ENCODE data around the gene CELA3A.
A peak's percentile ranks its signal among the peaks of the same experiment; 100 is the strongest.
"Not testable (repeated sequence)": the region's sequence is repeated elsewhere in the genome, so short reads cannot be mapped to it uniquely, and the experiment has no call there.

The CELA3A gene

DNA sequence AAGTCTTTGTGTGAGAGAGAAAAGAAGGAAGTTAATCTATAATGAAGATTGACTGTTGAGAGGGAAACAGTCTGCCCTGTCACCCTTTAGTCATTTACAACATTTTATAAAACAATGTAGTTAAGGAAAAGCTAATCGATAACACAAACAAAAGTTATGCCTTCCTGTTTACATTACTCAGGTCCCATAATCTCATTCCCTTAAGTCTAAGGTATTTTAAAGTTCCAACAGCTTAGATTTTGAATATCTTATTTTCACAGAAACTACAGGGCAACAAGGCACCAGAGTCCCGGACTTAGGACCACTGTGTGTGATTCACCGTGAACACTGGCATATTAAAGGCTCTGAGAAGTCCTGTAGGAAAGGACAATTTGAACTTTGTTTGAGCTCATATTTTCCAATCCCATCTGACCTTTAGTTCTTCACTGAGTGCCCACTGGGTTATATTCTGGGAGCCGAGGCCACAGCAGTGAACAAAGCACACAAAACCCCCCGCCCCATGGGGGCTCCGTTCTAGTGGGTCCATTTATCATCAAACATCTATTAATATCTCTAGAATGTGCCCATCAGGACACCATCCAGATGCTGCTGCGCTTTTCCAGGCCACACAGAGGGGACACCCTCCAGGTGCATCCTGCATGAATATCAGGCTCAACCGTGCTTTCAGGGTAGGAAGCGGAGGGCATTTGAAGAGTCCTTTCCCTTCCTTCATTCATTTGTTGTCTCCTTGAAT is 3.4 kb upstream of the CELA3A start:
- not testable (repeated sequence) for H3K4me3 Mint-ChIP-seq; H3K36me3 Mint-ChIP-seq (ENCODE audit: low read depth); H3K27ac Mint-ChIP-seq; H3K9me3 Mint-ChIP-seq; H3K27me3 Mint-ChIP-seq (ENCODE audit: low read depth); H3K4me1 Mint-ChIP-seq (ENCODE audit: low read depth)

DNA sequence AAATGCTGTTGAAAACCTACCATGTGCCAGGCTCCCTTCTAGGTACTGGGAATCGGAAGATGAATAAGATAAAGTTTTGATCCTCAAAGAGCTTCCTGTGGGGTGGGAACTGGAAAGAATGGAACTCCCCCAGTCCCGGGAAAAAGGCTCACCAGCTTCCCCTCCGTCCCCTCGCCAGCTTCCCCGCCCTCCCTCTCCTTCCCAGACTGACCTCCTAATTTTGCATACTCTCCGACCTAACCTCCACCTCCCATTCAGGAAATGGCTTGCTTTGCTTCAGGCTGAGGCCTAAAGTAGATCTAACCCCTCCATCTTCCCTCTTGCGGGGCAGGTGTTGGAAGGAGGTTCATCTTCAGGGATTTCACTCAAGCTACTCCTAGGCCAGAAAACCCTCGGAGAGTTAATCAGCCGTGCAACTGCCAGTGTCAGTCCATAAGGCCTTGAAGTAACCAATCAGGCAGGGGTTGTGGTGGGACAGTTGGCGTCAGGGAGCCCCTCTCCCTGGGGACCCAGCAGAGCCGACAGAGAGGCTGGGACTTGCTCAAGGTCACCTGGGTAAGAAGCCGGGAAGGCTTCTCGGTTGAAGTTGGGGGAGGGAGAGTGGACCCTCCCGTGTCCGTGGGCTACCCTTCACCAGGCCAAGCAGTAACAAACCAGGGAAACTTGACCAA is 2.7 kb upstream of the CELA3A start:
- not testable (repeated sequence) for H3K27ac Mint-ChIP-seq; H3K36me3 Mint-ChIP-seq (ENCODE audit: low read depth); H3K4me1 Mint-ChIP-seq (ENCODE audit: low read depth); H3K27me3 Mint-ChIP-seq (ENCODE audit: low read depth); H3K4me3 Mint-ChIP-seq; H3K9me3 Mint-ChIP-seq

DNA sequence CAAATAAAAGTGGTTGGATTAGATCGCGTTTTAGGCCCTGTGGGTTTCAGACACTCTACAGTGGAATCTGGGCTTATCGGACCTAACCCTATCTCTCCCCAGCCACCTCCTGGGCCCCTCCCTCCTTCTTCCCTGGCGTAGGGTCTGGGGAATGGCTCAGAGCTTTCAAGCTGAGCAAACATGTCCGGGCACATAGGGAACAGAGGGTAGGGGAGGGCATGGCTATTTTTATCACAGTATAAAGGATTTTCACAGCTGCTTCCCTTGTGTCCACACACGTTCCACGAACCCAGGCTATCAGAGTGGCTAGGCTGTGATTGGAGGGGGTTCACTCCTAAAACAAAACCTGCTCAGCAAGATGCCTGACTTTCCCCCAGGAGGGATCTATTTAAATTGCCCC is 1.8 kb upstream of the CELA3A start:
- H3K9me3 Mint-ChIP-seq; H3K36me3 Mint-ChIP-seq (ENCODE audit: low read depth); H3K27me3 Mint-ChIP-seq (ENCODE audit: low read depth); H3K4me1 Mint-ChIP-seq (ENCODE audit: low read depth); H3K4me3 Mint-ChIP-seq; H3K27ac Mint-ChIP-seq: not testable (repeated sequence)

DNA sequence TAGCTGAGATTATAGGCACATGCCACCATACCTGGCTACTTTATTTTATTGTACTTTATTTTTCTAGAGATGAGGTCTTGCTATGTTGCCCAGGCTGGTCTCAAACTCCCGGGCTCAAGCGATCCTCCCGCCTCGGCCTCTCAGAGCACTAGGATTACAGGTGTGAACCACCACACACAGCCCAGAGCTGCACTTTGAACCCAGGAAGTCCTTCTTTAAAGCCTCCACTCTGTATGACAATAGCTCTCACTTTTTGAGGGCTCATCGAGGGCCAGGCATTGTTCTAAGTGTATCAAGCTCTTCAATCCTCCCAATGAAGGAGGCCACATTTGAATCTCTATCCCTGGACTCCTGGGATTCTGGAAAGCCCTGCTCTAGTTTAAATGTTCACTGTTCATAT is 1.0 kb downstream of the CELA3A start:
- H3K36me3 Mint-ChIP-seq (ENCODE audit: low read depth); H3K4me3 Mint-ChIP-seq; H3K27ac Mint-ChIP-seq; H3K4me1 Mint-ChIP-seq (ENCODE audit: low read depth); H3K27me3 Mint-ChIP-seq (ENCODE audit: low read depth); H3K9me3 Mint-ChIP-seq: not testable (repeated sequence)

DNA sequence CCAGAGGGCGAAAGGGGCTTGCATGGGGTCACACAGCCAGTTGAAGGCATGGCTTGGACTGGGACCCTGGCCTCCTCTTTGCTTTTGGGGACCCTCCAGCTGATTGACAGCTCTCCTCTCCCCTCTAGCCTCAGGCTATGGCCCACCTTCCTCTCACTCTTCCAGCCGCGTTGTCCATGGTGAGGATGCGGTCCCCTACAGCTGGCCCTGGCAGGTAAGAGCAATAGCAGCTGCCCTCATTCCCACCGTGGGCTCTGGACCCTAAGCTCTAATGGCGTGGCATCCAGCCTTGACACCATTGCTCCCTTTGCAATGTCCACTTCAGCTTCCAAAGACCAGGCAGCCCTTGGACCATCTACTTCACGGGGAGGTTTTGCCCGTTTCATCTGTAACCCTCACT is 1.4 kb downstream of the CELA3A start:
- not testable (repeated sequence) for H3K27ac Mint-ChIP-seq; H3K27me3 Mint-ChIP-seq (ENCODE audit: low read depth); H3K9me3 Mint-ChIP-seq; H3K4me1 Mint-ChIP-seq (ENCODE audit: low read depth); H3K36me3 Mint-ChIP-seq (ENCODE audit: low read depth); H3K4me3 Mint-ChIP-seq

DNA sequence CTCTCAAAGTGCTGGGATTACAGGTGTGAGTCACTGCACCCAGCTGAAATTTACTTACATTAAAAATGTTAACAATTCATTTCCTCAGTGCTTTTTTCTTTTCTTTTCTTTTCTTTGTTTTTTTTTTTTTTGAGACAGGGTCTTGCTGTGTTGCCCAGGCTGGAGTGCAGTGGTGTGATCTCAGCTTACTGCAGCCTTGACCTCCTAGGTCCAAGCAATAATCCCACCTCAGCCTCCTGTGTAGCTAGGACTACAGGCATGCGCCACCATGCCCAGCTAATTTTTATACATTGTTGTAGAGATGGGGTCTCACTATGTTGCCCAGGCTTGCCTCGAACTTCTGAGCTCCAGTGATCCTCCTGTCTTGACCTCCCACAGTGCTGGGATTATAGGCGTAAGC is 2.5 kb downstream of the CELA3A start:
- H3K4me1 Mint-ChIP-seq (ENCODE audit: low read depth); H3K27ac Mint-ChIP-seq; H3K27me3 Mint-ChIP-seq (ENCODE audit: low read depth); H3K9me3 Mint-ChIP-seq; H3K36me3 Mint-ChIP-seq (ENCODE audit: low read depth); H3K4me3 Mint-ChIP-seq: not testable (repeated sequence)

DNA sequence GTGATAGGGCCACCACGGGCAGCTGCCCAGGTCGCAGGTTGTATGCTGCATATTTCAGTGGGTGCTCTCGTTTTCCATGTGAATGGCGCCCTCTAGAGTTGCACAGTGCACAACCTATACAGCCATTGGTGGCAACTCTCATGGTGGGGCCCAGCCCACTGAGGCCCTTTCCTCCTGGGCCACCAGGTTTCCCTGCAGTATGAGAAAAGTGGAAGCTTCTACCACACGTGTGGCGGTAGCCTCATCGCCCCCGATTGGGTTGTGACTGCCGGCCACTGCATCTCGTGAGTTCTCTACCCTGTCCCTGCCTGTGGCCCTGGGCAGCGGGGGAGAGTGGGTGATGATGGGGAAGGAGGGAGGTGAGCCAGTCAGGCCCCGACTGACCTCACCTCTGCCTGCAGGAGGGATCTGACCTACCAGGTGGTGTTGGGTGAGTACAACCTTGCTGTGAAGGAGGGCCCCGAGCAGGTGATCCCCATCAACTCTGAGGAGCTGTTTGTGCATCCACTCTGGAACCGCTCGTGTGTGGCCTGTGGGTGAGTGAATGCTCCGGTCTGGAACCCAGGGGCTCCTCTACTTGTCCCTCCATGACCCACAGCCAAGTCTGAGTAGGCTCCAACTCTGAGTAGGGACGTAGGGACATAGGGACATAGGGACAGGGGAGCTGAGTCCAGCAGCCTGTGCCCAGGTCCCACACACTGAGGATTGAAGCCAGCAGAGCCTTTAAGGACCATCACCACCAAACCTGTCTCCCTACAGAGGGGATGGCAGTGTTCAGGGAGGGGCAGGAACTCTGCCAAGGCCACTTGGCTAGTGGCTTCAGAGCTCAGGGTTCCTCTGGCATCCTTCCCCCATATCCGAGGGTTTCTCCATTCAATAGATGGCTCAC is 4.0 kb downstream of the CELA3A start:
- not testable (repeated sequence) for H3K4me1 Mint-ChIP-seq (ENCODE audit: low read depth); H3K27ac Mint-ChIP-seq; H3K36me3 Mint-ChIP-seq (ENCODE audit: low read depth); H3K27me3 Mint-ChIP-seq (ENCODE audit: low read depth); H3K9me3 Mint-ChIP-seq; H3K4me3 Mint-ChIP-seq

DNA sequence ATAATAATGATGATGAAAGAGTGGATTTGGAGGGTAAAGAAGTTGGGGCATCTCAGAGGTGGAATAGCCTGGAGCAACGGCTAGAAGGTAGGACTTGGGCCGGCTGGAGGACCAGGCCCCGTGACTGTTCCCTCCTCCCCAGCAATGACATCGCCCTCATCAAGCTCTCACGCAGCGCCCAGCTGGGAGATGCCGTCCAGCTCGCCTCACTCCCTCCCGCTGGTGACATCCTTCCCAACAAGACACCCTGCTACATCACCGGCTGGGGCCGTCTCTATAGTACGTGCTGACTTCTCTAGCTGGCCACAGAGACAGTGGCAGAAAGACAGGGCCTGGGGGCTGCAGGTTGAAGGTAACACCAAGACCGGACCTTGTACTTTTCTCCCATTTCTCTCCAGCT is 5.3 kb downstream of the CELA3A start:
- not testable (repeated sequence) for H3K36me3 Mint-ChIP-seq (ENCODE audit: low read depth); H3K27me3 Mint-ChIP-seq (ENCODE audit: low read depth); H3K4me3 Mint-ChIP-seq; H3K9me3 Mint-ChIP-seq; H3K27ac Mint-ChIP-seq; H3K4me1 Mint-ChIP-seq (ENCODE audit: low read depth)

DNA sequence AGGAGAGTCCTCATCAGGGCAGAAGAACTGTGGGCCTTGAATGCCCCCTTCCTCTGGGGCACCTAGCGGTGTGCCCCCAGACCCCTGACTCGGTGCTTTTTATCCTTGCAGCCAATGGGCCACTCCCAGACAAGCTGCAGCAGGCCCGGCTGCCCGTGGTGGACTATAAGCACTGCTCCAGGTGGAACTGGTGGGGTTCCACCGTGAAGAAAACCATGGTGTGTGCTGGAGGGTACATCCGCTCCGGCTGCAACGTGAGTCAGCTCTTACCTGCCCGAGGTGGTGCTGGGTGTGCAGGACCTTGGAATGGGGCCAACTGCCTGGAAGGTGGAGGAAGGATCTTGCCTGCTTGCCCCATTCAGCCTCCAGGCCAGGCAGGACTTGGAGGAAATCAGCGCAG is 5.8 kb downstream of the CELA3A start:
- not testable (repeated sequence) for H3K27me3 Mint-ChIP-seq (ENCODE audit: low read depth); H3K36me3 Mint-ChIP-seq (ENCODE audit: low read depth); H3K9me3 Mint-ChIP-seq; H3K4me3 Mint-ChIP-seq; H3K4me1 Mint-ChIP-seq (ENCODE audit: low read depth); H3K27ac Mint-ChIP-seq

DNA sequence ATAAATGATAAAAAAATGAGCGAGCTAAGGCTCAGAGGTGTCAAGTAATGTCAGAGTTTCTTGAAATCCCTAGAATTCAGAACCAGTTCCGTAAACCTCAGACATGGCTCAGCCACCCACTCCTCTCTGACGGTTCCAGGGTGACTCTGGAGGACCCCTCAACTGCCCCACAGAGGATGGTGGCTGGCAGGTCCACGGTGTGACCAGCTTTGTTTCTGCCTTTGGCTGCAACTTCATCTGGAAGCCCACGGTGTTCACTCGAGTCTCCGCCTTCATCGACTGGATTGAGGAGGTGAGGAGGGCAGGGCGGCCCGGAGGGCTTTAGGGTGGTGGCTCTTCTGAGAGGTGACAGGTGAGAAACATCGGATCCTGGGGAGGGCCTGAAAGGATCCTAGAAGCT is 8.1 kb downstream of the CELA3A start:
- not testable (repeated sequence) for H3K27me3 Mint-ChIP-seq (ENCODE audit: low read depth); H3K9me3 Mint-ChIP-seq; H3K36me3 Mint-ChIP-seq (ENCODE audit: low read depth); H3K27ac Mint-ChIP-seq; H3K4me1 Mint-ChIP-seq (ENCODE audit: low read depth); H3K4me3 Mint-ChIP-seq

DNA sequence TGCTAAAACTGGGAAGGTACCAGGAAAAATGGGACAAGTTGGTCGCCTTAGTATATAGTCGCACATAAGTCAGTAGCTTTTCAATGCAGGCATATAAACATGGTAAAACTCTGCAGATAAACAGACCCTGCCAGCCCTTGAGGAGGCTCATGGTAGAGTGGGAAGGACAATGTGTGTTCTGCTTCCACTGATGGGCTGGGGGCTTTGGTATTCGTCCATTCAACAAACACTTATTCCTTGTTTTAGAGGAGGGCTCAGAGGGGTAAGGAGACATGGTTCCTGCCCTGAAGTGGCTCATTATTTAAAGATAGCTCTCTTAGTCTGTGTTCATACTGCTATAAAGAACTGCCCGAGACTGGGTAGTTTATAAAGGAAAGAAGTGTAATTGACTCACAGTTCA is 11.3 kb downstream of the CELA3A start:
- not testable (repeated sequence) for H3K4me3 Mint-ChIP-seq; H3K9me3 Mint-ChIP-seq; H3K36me3 Mint-ChIP-seq (ENCODE audit: low read depth); H3K4me1 Mint-ChIP-seq (ENCODE audit: low read depth); H3K27me3 Mint-ChIP-seq (ENCODE audit: low read depth); H3K27ac Mint-ChIP-seq

DNA sequence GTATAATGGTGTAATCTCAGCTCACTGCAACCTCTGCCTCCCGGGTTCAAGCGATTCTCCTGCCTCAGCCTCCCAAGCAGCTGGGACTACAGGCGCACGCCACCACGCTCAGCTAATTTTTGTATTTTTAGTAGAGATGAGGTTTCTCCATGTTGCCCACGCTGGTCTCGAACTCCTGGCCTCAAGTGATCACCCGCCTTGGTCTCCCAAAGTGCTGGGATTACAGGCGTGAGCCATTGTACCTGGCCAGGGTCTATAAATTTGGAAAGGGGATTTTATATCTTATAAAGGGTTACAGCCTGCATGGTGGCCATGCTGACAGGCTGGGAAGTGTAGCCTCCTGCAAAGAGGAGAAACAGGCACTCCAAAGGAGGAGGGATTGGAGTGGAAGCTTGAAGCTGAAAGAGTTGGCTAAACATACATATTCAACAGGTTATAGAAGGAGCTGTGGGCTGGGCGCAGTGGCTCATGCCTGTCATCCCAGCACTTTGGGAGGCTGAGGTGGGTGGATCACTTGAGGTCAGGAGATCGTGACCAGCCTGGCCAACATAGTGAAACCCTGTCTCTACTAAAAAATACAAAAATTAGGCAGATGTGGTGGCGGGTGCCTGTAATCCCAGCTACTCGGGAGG is 13.2 kb downstream of the CELA3A start:
- H3K9me3 Mint-ChIP-seq; H3K4me3 Mint-ChIP-seq; H3K27ac Mint-ChIP-seq; H3K36me3 Mint-ChIP-seq (ENCODE audit: low read depth); H3K27me3 Mint-ChIP-seq (ENCODE audit: low read depth): not testable (repeated sequence)
- peaks cover 14% of the 10 kb centered on the region for H3K4me1 Mint-ChIP-seq (ENCODE audit: low read depth)

DNA sequence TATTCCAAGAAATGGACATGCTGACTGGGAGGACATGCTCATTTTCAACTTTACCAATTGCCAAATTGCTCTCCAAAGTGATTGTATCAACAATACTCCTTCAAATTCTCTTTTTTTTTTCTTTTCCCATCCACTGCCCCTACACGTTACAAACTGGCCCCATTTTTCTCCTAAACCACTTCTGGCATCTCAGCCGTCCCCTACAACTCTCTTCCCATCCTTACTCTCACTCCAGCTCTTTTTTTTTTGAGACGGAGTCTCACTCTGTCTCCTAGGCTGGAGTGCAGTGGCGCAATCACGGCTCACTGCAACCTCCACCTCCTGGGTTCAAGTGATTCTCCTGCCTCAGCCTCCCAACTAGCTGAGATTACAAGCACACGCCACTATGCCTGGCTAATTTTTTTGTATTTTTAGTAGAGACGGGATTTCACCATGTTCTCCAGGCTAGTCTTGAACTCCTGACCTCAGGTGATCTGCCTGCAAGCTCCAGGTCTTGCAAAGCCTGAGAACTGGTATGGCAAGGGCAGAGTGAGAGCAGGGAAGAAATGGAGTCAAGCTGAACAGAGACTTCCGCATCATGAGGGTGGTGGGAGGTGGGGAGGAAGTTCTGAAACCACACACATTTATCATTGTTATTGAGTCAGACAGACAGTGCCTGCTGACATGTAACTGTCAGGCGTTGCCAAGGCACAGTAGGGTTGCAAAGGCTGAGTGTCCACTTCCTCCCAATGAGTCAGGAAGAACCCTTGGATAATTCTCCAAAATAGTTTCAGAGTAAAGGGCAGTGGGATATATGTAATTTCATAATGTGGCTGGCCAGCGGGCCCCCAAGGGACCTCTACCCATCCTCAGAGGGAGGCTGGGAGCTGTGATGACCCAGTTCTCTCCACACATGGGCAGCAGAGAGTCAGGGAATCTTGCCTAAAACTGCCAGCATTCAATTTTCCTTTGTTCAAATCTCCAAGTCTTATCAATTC is 17.4 kb downstream of the CELA3A start:
- Mint-ChIP-seq H3K9me3 (no peaks in the 10 kb centered on the region), H3K4me3 (peak overlapping the region; percentile 52), H3K36me3 (ENCODE audit: low read depth) (no peaks in the 10 kb centered on the region), H3K27me3 (ENCODE audit: low read depth) (no peaks in the 10 kb centered on the region), H3K4me1 (ENCODE audit: low read depth) (peaks cover 21% of the 10 kb centered on the region), H3K27ac (peak overlapping the region; percentile 96)

DNA sequence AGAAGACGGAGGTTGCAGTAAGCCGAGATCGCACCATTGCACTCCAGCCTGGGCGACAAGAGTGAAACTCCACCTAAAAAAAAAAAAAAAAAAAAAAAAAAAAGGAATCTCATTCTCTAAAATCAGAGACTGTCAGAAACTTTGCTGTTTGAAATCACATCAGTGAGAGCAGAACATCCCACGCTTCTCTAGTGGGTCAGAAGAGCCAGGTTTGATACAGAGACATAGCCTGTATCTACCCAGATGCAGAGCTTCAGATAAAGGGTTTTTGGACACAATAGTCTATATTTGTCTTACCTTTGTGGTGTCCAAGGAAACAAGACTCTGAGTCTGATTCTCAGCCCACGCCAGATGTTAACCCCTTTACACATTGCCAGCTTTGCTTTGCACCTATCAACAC is 19.6 kb downstream of the CELA3A start:
- H3K27ac Mint-ChIP-seq = no peak overlapping the region
- H3K36me3 Mint-ChIP-seq (ENCODE audit: low read depth) = peaks cover 2% of the 10 kb centered on the region
- H3K9me3 Mint-ChIP-seq = no peaks in the 10 kb centered on the region
- no peaks in the 10 kb centered on the region for H3K27me3 Mint-ChIP-seq (ENCODE audit: low read depth)
- H3K4me3 Mint-ChIP-seq = no peak overlapping the region
- peaks cover 31% of the 10 kb centered on the region for H3K4me1 Mint-ChIP-seq (ENCODE audit: low read depth)
